GM12878 (cell line): ENCODE measurements around the gene HOXB6. TPM values are rescaled to one million over a fixed set of nuclear protein-coding genes. Genes with fewer than 3 reads are reported as not detected.

ENCODE experiments used
- ATAC-seq: fragments of 200-7000 bp; cut with Tn5 transposase; 3 replicates; pipeline ENCODE4 v1.9.1; 2020; ENCODE audit warnings: mild to moderate bottlenecking, moderate library complexity
- BruUV-seq: library from RNA; stranded (reverse); fragments of 400-500 nt; replicated peaks from 2 replicates; lab custom pipeline; 2021; lab: Mats Ljungman, UMichigan
- CTCF ChIA-PET: fragments of 300-600 bp; sonication (Branson Sonifier 250); formaldehyde crosslinking; extraction: SDS; loops from one replicate; lab custom pipeline; 2021; ENCODE audit warnings: inconsistent platforms; lab: Yijun Ruan, JAX
- POLR2A ChIA-PET: fragments of 350-600 bp; formaldehyde crosslinking; extraction: SDS; loops from one replicate; lab custom pipeline; 2021; ENCODE audit warnings: inconsistent platforms; lab: Charles Lee
- RAD21 ChIA-PET: fragments of 300-600 bp; sonication (Branson Sonifier 250); formaldehyde crosslinking; loops from one replicate; lab custom pipeline; 2023; ENCODE audit warnings: antibody characterized with exemption; ENCODE audit not compliant: unreplicated experiment; lab: Charles Lee
- SMC1A ChIA-PET: fragments of 300-600 bp; sonication (Branson Sonifier 250); formaldehyde crosslinking; loops from one replicate; lab custom pipeline; 2023; ENCODE audit not compliant: unreplicated experiment, uncharacterized antibody; lab: Charles Lee
- DNase-seq: peaks from one replicate; pipeline ENCODE4 v3.0.0-alpha.2; 2011; ENCODE audit warnings: low read depth, low spot score
- FAIRE-seq: peaks from 3 replicates; lab custom pipeline; 2011; peaks lifted over from hg19 to GRCh38; lab: Jason Lieb, UNC
- H2AFZ ChIP-seq: 2 replicates; pipeline ENCODE4 v1.6.0; 2011; ENCODE audit warnings: low read depth, low read length, control low read depth; ENCODE audit not compliant: control insufficient read depth
- H3K27ac ChIP-seq: 2 replicates; pipeline ENCODE4 v1.5.1; 2011; ENCODE audit warnings: control low read depth; ENCODE audit not compliant: control insufficient read depth, insufficient read depth
- H3K27me3 ChIP-seq, 2 experiments: replicated peaks in 1 of 2; 2 replicates each; pipeline versions ENCODE4 v1.6.0 to v1.6.1; 2011; ENCODE audit warnings: low read length in 1 of 2; ENCODE audit not compliant: control insufficient read depth in 2 of 2, insufficient read depth in 2 of 2
- H3K36me3 ChIP-seq, 2 experiments: 2 replicates each; pipeline ENCODE4 v1.5.1; 2011; ENCODE audit warnings: low read length in 1 of 2; ENCODE audit not compliant: control insufficient read depth in 2 of 2, insufficient read depth in 2 of 2
- H3K4me1 ChIP-seq: 2 replicates; pipeline ENCODE4 v1.6.1; 2011; ENCODE audit warnings: mild to moderate bottlenecking, low read length, moderate library complexity, mixed read lengths; ENCODE audit not compliant: control insufficient read depth, insufficient read depth
- H3K4me2 ChIP-seq: 2 replicates; pipeline ENCODE4 v1.6.0; 2011; ENCODE audit warnings: control low read depth; ENCODE audit not compliant: control insufficient read depth, insufficient read depth
- H3K4me3 ChIP-seq: fragments of 200-600 bp; sonication (generic); 2 replicates; pipeline ENCODE4 v1.5.1; 2016
- H3K79me2 ChIP-seq: 2 replicates; pipeline ENCODE4 v1.6.0; 2011; ENCODE audit warnings: low read length; ENCODE audit not compliant: control insufficient read depth, insufficient read depth
- H3K9ac ChIP-seq: 2 replicates; pipeline ENCODE4 v1.8.0; 2011; ENCODE audit warnings: low read length, control low read depth, mixed read lengths; ENCODE audit not compliant: control insufficient read depth, insufficient read depth
- H3K9me3 ChIP-seq: replicated peaks from 3 replicates; pipeline ENCODE4 v1.5.1; 2011; ENCODE audit warnings: mild to moderate bottlenecking, low read length; ENCODE audit not compliant: control insufficient read depth, insufficient read depth
- H4K20me1 ChIP-seq: 2 replicates; pipeline ENCODE4 v1.6.0; 2011; ENCODE audit not compliant: control insufficient read depth, insufficient read depth
- ATF7 ChIP-seq: fragments of 450-650 bp; IDR thresholded peaks from 2 replicates; pipeline ENCODE4 v1.6.1; 2016; ENCODE audit warnings: low read depth, mild to moderate bottlenecking
- BRCA1 ChIP-seq: IDR thresholded peaks from 2 replicates; pipeline ENCODE4 v1.6.1; 2011; ENCODE audit warnings: low read depth, low read length, improper control_type of control experiment
- CBX5 ChIP-seq: sonication (generic); IDR thresholded peaks from 2 replicates; pipeline ENCODE4 v1.6.1; 2016; ENCODE audit warnings: low read depth, moderate library complexity, mild to moderate bottlenecking, inconsistent platforms
- E2F8 ChIP-seq: fragments of 450-650 bp; IDR thresholded peaks from 2 replicates; pipeline ENCODE4 v1.6.1; 2018; ENCODE audit warnings: mild to moderate bottlenecking, low read depth, moderate library complexity; ENCODE audit not compliant: partially characterized antibody
- EGR1 ChIP-seq, 2 experiments: IDR thresholded peaks; 1 replicate in 1 of 2; 2 replicates in 1 of 2; pipeline ENCODE4 v1.6.1; 2011 to 2012; ENCODE audit warnings: low read depth in 2 of 2, low read length in 2 of 2, borderline replicate concordance in 1 of 2, mild to moderate bottlenecking in 1 of 2, moderate library complexity in 1 of 2
- GABPA ChIP-seq: IDR thresholded peaks from 2 replicates; pipeline ENCODE4 v1.6.1; 2014; ENCODE audit warnings: antibody characterized with exemption, low read depth, mild to moderate bottlenecking, inconsistent platforms
- IRF3 ChIP-seq: fragments of 450-650 bp; IDR thresholded peaks from 2 replicates; pipeline ENCODE4 v1.6.1; 2014; ENCODE audit warnings: mild to moderate bottlenecking
- IRF4 ChIP-seq: IDR thresholded peaks from 2 replicates; pipeline ENCODE4 v1.6.1; 2011; ENCODE audit warnings: low read depth, low read length
- JUND ChIP-seq: IDR thresholded peaks from 2 replicates; pipeline ENCODE4 v1.6.1; 2012; ENCODE audit warnings: low read depth, mild to moderate bottlenecking, low read length, improper control_type of control experiment, moderate library complexity
- MTA2 ChIP-seq: fragments of 450-650 bp; IDR thresholded peaks from 2 replicates; pipeline ENCODE4 v1.6.1; 2016; ENCODE audit warnings: low read depth, mild to moderate bottlenecking, moderate library complexity
- NRF1 ChIP-seq: conservative IDR thresholded peaks from 2 replicates; pipeline ENCODE4 v1.6.1; 2011; ENCODE audit warnings: mild to moderate bottlenecking, low read depth, low read length, improper control_type of control experiment
- SIX5 ChIP-seq: IDR thresholded peaks from 2 replicates; pipeline ENCODE4 v1.6.1; 2011; ENCODE audit warnings: mild to moderate bottlenecking, low read depth, low read length, moderate library complexity; ENCODE audit not compliant: severe bottlenecking
- TAF1 ChIP-seq: IDR thresholded peaks from 2 replicates; pipeline ENCODE4 v1.6.1; 2011; ENCODE audit warnings: mild to moderate bottlenecking, low read depth, low read length, borderline replicate concordance
- TCF12 ChIP-seq: IDR thresholded peaks from 2 replicates; pipeline ENCODE4 v1.6.1; 2011; ENCODE audit warnings: low read depth, mild to moderate bottlenecking, low read length
- TCF3 ChIP-seq: IDR thresholded peaks from 2 replicates; pipeline ENCODE4 v1.6.1; 2012; ENCODE audit warnings: low read depth, mild to moderate bottlenecking, low read length, borderline replicate concordance; ENCODE audit not compliant: insufficient read depth
- YY1 ChIP-seq: IDR thresholded peaks from 2 replicates; pipeline ENCODE4 v1.6.1; 2011; ENCODE audit warnings: low read depth, mild to moderate bottlenecking, low read length
- WGBS: methylation state at CpG from one replicate; pipeline ENCODE4 v1.1.6; 2016; ENCODE audit warnings: low lambda C conversion rate; ENCODE audit not compliant: insufficient replicate concordance, insufficient coverage; ENCODE audit errors: missing lambda C conversion rate; 5-methylcytosine and 5-hydroxymethylcytosine counted together
- in situ Hi-C: fragments of 300-500 bp; cut with MboI; formaldehyde crosslinking; loops from 9 replicates; pipeline ENCODE4 v1.14.3; 2018; ENCODE audit warnings: mixed read lengths
- intact Hi-C: fragments of 100-400 bp; cut with micrococcal nuclease; formaldehyde crosslinking; loops from one replicate; pipeline ENCODE4 v1.14.2; 2022; ENCODE audit not compliant: unreplicated experiment
- polyA plus RNA-seq, 11 experiments: library from polyadenylated mRNA; depleted of rRNA in 4 of 11; unstranded in 6 of 11; stranded (reverse) in 5 of 11; fragments of >200 nt; fragmentation: Nextera tagmentation in 4 of 11; fragmentation: Illumina TruSeq in 1 of 11; extraction: Ambion mirVana in 4 of 11; extraction: Trizol in 1 of 11; gene quantifications; 1 replicate in 1 of 11; 2 replicates in 10 of 11; pipeline versions ENCODE4 v1.2.1 to v1.2.3, GENCODE V29; 2011 to 2016; ENCODE audit warnings: inconsistent platforms in 2 of 11, missing spikeins in 2 of 11, low read depth in 1 of 11
- total RNA-seq, 4 experiments: library from RNA; depleted of rRNA in 3 of 4; stranded (reverse); fragments of >200 nt in 3 of 4; fragmentation: Illumina TruSeq in 1 of 4; extraction: Trizol in 1 of 4; gene quantifications; 2 replicates each; pipeline versions ENCODE4 v1.2.1 to v1.2.3, GENCODE V29; 2013 to 2021

Gene HOXB6
- total and polyA plus RNA-seq, 10 of the 15 experiments (the other 5 are each of a cell fraction or from before 2014, with no cell fraction given), result 0.04 to 0.51 (median 0.09) TPM; not detected in 2

GRCh38 chr17:48608494-48608834, 3.7 kb upstream of the HOXB6 start:
- peaks cover 11% of the 10 kb centered on the region for H3K4me1 ChIP-seq
- no peak overlapping the region for H3K4me3 ChIP-seq
- intact Hi-C loops (no loop called here), in situ Hi-C loops (no loop called here)
- H3K27ac ChIP-seq, result no peak overlapping the region
- CTCF ChIA-PET, result interaction anchor here (0.7 to 1.0 kb wide), 3 partner anchors 10 to 218 kb away, joined by 3 to 5 read pairs (median 3); no protein-coding TSS in a partner anchor
- H3K4me2 ChIP-seq, result no peak overlapping the region
- ATAC-seq (no peak), FAIRE-seq (no peak), DNase-seq (no peak)
- TF ChIP-seq SIX5, result no peak
- TF ChIP-seq TCF12, result no peak
- TF ChIP-seq EGR1 (IDR thresholded peaks at IDR 0.05; ENCODE audit: borderline replicate concordance in 1 of 2, low read depth in 2 of 2, low read length in 2 of 2), result no peak
- TF ChIP-seq BRCA1, result no peak
- TF ChIP-seq NRF1, result no peak
- no peak for TF ChIP-seq ATF7
- TF ChIP-seq IRF3, result no peak
- TF ChIP-seq JUND, result no peak
- TF ChIP-seq YY1, result no peak
- TF ChIP-seq TCF3, result no peak
- TF ChIP-seq CBX5, result no peak
- TF ChIP-seq IRF4, result no peak
- no peak for TF ChIP-seq MTA2
- no peak for TF ChIP-seq TAF1
- no peak for TF ChIP-seq GABPA
- no peak for TF ChIP-seq E2F8
- no peak overlapping the region for H2AFZ ChIP-seq
- RAD21 ChIA-PET, result interaction anchor here (0.7 kb wide), 1 partner anchor 169 kb away, joined by 4 read pairs; no protein-coding TSS in a partner anchor
- no peaks in the 10 kb centered on the region for H3K9me3 ChIP-seq
- H4K20me1 ChIP-seq, result no peaks in the 10 kb centered on the region
- POLR2A ChIA-PET, result interaction anchor here (0.7 to 0.8 kb wide), 2 partner anchors 14 to 838 kb away, joined by 3 to 4 read pairs; no protein-coding TSS in a partner anchor
- H3K27me3 ChIP-seq, result peaks cover 0 to 5% of the 10 kb centered on the region in 2 experiments; a peak in 2 of 4 replicates
- no peaks in the 10 kb centered on the region; a peak in 1 of 4 replicates for H3K36me3 ChIP-seq
- no peak overlapping the region for H3K9ac ChIP-seq
- WGBS, result 100% methylated on average over 1 of the region's 1 CpG
- BruUV-seq, result no TSS peak
- SMC1A ChIA-PET, result interaction anchor here (1.3 kb wide), 1 partner anchor 15 kb away, joined by 3 read pairs; the partner anchor contains the start of gene HOXB5
- H3K79me2 ChIP-seq, result no peaks in the 10 kb centered on the region
